Erythroblast (primary cell): ENCODE data around the gene UBL7.
"Not testable (repeated sequence)": the region's sequence is repeated elsewhere in the genome, so short reads cannot be mapped to it uniquely, and the experiment has no call there.

ENCODE experiments used
- GATA1 ChIP-seq: IDR thresholded peaks from 2 replicates; pipeline ENCODE4 v1.6.1; 2011; ENCODE audit warnings: low read depth, mild to moderate bottlenecking, control low read depth, low read length, moderate library complexity
- POLR2A ChIP-seq: IDR thresholded peaks from 2 replicates; pipeline ENCODE4 v1.6.1; 2011; ENCODE audit warnings: mild to moderate bottlenecking, low read length

- not testable (repeated sequence) for TF ChIP-seq POLR2A, GATA1
Measured at GRCh38 chr15:74480364-74480763, 19.4 kb upstream of the UBL7 start.
